ENCODE data around the gene DNAJB1. TPM values are rescaled to one million over a fixed set of nuclear protein-coding genes. Genes with fewer than 3 reads are reported as not detected.

Gene DNAJB1
- polyA plus RNA-seq, 1 donor (not counting 4 experiments of a cell fraction or from before 2014, with no cell fraction given): 265 TPM

DNA sequence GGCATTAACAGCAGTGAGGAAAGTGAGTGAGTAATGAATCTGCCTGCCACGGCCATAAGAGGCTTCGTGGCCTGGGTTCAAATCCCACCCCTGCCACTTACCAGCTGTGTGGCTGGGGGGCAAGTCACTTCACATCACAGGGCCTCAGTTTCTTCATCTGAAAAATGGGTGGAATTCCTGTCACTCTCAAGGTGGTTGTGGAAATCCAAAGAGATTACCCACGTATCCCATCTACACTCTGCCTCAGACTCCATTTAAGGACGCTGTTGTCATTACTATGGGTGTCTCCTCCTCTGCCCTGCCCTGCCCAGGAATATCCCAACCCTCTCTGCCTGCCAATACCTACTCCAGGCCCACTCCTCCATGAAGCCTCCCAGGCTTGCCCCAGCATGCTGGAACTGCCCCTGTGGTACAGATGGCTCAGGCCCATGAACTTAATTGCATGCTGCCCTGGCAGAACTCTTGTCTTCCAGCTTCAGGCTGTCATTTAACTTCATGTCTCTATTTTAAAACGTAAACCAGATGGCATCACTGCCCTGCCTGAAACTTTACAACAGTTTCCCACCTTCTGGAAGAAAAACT is 25.4 kb downstream of the DNAJB1 start:
- DNase-seq (ENCODE audit: low read depth, low spot score) (no peak), FAIRE-seq (no peak)
- peaks cover 27% of the 10 kb centered on the region for H3K4me1 ChIP-seq (ENCODE audit: control insufficient read depth, extremely low read depth, insufficient read depth, low read length)
- no peaks in the 10 kb centered on the region for H3K27me3 ChIP-seq (ENCODE audit: control insufficient read depth, extremely low read depth, insufficient read depth, low read length)
- no peak overlapping the region for H3K4me2 ChIP-seq (ENCODE audit: control insufficient read depth, extremely low read depth, insufficient read depth, low read depth, low read length)
- no peak for TF ChIP-seq EZH2 (IDR thresholded peaks at IDR 0.05; ENCODE audit: low read length)
- TF ChIP-seq, protein P1, sequence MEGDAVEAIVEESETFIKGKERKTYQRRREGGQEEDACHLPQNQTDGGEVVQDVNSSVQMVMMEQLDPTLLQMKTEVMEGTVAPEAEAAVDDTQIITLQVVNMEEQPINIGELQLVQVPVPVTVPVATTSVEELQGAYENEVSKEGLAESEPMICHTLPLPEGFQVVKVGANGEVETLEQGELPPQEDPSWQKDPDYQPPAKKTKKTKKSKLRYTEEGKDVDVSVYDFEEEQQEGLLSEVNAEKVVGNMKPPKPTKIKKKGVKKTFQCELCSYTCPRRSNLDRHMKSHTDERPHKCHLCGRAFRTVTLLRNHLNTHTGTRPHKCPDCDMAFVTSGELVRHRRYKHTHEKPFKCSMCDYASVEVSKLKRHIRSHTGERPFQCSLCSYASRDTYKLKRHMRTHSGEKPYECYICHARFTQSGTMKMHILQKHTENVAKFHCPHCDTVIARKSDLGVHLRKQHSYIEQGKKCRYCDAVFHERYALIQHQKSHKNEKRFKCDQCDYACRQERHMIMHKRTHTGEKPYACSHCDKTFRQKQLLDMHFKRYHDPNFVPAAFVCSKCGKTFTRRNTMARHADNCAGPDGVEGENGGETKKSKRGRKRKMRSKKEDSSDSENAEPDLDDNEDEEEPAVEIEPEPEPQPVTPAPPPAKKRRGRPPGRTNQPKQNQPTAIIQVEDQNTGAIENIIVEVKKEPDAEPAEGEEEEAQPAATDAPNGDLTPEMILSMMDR (optimal IDR thresholded peaks at IDR 0.05 in 1 of 3, IDR thresholded peaks at IDR 0.05 in 1 of 3, conservative IDR thresholded peaks at IDR 0.05 in 1 of 3; ENCODE audit: extremely low read depth in 1 of 3, insufficient read depth in 2 of 3, low read length in 3 of 3): no peak
- peaks cover 12% of the 10 kb centered on the region for H4K20me1 ChIP-seq (ENCODE audit: control insufficient read depth, extremely low read depth, insufficient read depth, low read length)
- H3K27ac ChIP-seq (ENCODE audit: control insufficient read depth, insufficient read depth, low read length): no peak overlapping the region
- peaks cover 56% of the 10 kb centered on the region for H3K79me2 ChIP-seq (ENCODE audit: control insufficient read depth, insufficient read depth, low read length)
- no peak overlapping the region for H3K4me3 ChIP-seq (ENCODE audit: control insufficient read depth in 2 of 3, extremely low read depth in 1 of 3, insufficient read depth in 2 of 3, low read depth in 1 of 3, low read length in 3 of 3)
- H3K9me1 ChIP-seq (ENCODE audit: control insufficient read depth, extremely low read depth, insufficient read depth, low read length): no peaks in the 10 kb centered on the region
- H3K9me3 ChIP-seq (ENCODE audit: control insufficient read depth, low read depth, low read length): no peaks in the 10 kb centered on the region
- no peak overlapping the region for H3K9ac ChIP-seq (ENCODE audit: control insufficient read depth, extremely low read depth, insufficient read depth, low read length)
- peaks cover 18 to 24% of the 10 kb centered on the region in 2 experiments for H3K36me3 ChIP-seq (ENCODE audit: control insufficient read depth in 2 of 2, extremely low read depth in 1 of 2, insufficient read depth in 2 of 2, low read length in 2 of 2)
- H2AFZ ChIP-seq (ENCODE audit: control insufficient read depth, low read length): no peak overlapping the region
- dilution Hi-C loops (cut with MboI; ENCODE audit: extremely low pct_ligation_motif_present, low sequenced_read_pairs): no loop called here

DNA sequence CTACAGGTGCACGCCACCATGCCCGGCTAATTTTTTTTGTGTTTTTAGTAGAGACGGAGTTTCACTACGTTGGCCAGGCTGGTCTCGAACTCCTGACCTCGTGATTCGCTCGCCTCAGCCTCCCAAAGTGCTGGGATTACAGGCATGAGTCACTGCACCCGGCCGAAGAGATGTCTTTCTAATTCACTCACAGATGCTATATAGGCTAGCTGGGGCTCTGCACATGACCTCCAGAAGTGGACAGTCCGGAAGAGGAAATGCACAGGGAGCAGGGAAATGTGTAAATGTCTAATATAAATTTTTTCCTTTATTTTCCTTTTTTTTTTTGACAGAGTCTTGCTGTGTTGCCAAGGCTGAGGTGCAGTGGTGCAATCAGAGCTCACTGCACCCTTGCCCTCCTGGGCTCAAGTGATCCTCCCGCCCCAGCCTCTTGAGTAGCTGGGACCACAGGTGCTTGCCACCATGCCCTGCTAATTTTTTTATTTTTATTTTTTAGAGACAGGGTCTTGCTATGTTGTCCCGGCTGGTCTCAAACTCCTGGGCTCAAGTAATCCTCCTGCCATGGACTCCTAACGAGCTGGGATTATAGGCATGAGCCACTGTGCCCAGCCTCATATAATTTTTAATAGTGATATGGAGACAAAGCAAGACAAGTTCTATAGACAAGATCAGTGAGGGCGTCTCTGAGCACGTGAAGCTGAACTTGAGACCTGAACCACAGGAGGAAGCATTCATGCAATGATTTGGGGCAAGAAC is 30.6 kb downstream of the DNAJB1 start:
- DNase-seq (ENCODE audit: low read depth, low spot score): no peak
- H3K9ac ChIP-seq (ENCODE audit: control insufficient read depth, extremely low read depth, insufficient read depth, low read length): no peak overlapping the region
- peaks cover 20 to 38% of the 10 kb centered on the region in 2 experiments for H3K36me3 ChIP-seq (ENCODE audit: control insufficient read depth in 2 of 2, extremely low read depth in 1 of 2, insufficient read depth in 2 of 2, low read length in 2 of 2)
- TF ChIP-seq, protein P1 (optimal IDR thresholded peaks at IDR 0.05 in 1 of 3, IDR thresholded peaks at IDR 0.05 in 1 of 3, conservative IDR thresholded peaks at IDR 0.05 in 1 of 3; ENCODE audit: extremely low read depth in 1 of 3, insufficient read depth in 2 of 3, low read length in 3 of 3): no peak
- no peak for TF ChIP-seq EZH2 (IDR thresholded peaks at IDR 0.05; ENCODE audit: low read length)
- H3K79me2 ChIP-seq (ENCODE audit: control insufficient read depth, insufficient read depth, low read length): peaks cover 47% of the 10 kb centered on the region
- H2AFZ ChIP-seq (ENCODE audit: control insufficient read depth, low read length): no peak overlapping the region
- H3K4me2 ChIP-seq (ENCODE audit: control insufficient read depth, extremely low read depth, insufficient read depth, low read depth, low read length): no peak overlapping the region
- H4K20me1 ChIP-seq (ENCODE audit: control insufficient read depth, extremely low read depth, insufficient read depth, low read length): peaks cover 13% of the 10 kb centered on the region
- H3K27ac ChIP-seq (ENCODE audit: control insufficient read depth, insufficient read depth, low read length): no peak overlapping the region
- no peaks in the 10 kb centered on the region for H3K4me1 ChIP-seq (ENCODE audit: control insufficient read depth, extremely low read depth, insufficient read depth, low read length)
- peaks cover 2% of the 10 kb centered on the region for H3K9me1 ChIP-seq (ENCODE audit: control insufficient read depth, extremely low read depth, insufficient read depth, low read length)
- dilution Hi-C loops (cut with MboI; ENCODE audit: extremely low pct_ligation_motif_present, low sequenced_read_pairs): no loop called here
- H3K9me3 ChIP-seq (ENCODE audit: control insufficient read depth, low read depth, low read length): no peaks in the 10 kb centered on the region
- no peak overlapping the region for H3K4me3 ChIP-seq (ENCODE audit: control insufficient read depth in 2 of 3, extremely low read depth in 1 of 3, insufficient read depth in 2 of 3, low read depth in 1 of 3, low read length in 3 of 3)
- H3K27me3 ChIP-seq (ENCODE audit: control insufficient read depth, extremely low read depth, insufficient read depth, low read length): no peaks in the 10 kb centered on the region
- FAIRE-seq: no peak

Data from keratinocyte (primary cell).